ENCODE results near the gene TPRN.
A peak's percentile ranks its signal among the peaks of the same experiment; 100 is the strongest.

Gene TPRN

DNA sequence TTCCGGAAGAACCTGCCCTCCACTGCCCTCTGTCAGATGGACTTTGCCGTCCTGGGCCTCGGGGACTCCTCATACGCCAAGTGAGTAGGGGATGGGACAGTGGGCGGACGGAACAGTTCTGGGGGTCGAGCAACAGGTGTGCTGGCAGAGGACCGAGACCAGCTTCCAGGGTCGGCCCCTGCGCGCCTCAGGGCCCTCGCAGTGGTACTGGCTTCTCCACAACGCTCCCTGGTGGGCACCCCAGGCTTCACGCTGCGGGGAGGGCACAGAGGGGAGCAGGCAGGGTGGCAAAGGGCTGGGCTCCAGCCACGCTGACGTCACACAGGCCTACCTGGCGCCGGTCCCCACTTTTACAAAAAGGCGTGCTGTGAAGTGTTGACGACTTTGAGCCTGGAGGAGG, 12.0 kb upstream of the TPRN start:
- DNase-seq (ENCODE audit: low read depth, low spot score): no peak

- DNase-seq (ENCODE audit: low read depth, low spot score): no peak
Measured at GRCh38 chr9:137211532-137211931, 11.0 kb upstream of the TPRN start.

DNA sequence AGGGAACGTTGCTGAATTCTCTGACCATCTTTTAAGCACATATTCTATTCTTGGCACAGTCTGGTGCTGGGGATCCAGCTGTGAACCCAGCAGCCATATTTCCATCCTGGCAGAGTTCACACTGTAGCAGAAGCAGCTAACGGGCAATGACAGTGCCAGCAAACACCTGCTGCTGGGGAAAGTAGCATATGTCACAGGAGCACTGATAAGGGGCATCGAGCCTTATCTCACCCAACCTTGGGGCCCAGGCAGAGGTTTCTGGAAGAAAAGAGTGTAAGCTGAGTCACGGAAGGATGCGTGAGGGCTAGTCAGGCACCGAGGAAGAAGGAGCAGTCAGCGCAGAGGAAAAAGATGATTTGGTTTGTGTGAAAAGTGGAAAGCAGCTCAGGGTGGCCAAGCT, 6.1 kb upstream of the TPRN start:
- DNase-seq (ENCODE audit: low read depth, low spot score): no peak

DNA sequence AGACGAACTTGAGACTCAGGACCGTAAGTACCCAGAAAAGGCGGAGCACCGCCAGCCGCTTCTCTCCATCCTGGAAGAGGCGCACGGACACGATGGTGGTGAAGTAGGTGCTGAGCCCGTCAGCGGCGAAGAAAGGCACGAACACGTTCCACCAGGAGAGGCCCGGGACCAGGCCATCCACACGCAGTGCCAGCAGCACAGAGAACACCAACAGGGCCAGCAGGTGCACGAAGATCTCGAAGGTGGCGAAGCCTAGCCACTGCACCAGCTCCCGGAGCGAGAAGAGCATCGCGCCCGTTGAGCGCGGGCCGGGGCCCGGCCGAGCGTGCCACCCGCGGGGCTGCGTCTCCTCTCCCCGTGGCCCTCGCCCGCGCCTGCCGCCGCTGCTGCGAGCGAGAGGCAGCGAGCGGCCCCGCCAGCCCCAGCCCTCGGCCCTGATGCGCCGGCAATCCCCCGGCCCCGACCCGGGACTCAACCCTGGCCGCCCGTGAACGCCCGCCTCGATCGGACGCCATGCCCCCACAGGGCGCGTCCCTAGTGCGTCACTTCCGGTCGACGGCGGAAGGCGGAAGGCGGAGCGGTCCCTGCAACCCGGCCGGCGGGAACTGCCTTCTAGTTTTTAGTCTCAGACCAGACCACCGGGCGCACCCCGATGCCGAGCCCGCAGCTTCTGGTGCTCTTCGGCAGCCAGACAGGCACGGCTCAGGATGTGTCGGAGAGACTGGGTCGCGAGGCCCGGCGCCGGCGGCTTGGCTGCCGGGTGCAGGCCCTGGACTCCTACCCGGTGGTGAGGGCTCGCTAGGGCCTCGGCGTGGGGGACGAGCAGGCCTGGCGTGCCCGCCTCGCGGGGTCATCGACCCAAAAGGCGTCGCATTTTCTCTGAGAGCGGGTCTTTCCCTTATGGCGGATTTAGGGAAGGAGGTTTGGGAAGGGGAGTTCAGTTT, 4.9 kb upstream of the TPRN start, which contains the start of the genes NDOR1 and TMEM203:
Gene NDOR1, plus strand, starts transcription at position 575 of the 944 bp plus-strand sequence. Its CDS starts 78 bp downstream, at position 653.
Gene TMEM203, minus strand, starts transcription at position 523 of the 944 bp plus-strand sequence. Its CDS starts 234 bp downstream, at position 289.
- DNase-seq (ENCODE audit: low read depth, low spot score): peak; percentile 95

DNA sequence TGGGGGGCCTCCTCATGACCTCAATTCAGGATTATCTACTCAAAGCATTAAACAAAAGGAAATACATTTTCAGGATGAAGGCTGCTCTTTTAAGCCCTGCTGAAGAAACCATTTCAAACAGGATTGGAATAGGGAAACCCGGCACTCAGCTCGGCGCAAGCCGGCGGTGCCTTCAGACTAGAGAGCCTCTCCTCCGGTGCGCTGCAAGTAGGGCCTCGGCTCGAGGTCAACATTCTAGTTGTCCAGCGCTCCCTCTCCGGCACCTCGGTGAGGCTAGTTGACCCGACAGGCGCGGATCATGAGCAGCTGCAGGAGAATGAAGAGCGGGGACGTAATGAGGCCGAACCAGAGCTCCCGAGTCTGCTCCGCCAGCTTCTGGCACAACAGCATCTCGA, 4.2 kb upstream of the TPRN start:
- no peak for DNase-seq (ENCODE audit: low read depth, low spot score)

DNA sequence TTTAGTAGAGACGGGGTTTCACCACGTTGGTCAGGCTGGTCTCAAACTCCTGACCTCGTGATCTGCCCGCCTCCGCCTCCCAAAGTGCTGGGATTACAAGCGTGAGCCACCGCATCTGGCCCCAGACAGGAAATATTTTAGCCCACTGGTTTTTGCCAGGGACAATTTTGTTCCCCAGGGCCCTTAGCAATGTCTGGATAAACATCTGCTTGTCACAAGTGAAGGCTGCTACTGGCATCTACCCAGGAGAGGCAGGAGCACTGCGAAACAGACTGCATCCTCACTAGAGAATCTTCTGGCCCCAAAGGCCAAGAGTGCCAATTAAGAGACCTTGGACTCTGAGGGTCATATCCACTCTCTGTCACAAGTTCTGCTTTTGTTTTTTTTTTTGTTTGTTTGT, 2.4 kb upstream of the TPRN start:
- DNase-seq (ENCODE audit: low read depth, low spot score): no peak

DNA sequence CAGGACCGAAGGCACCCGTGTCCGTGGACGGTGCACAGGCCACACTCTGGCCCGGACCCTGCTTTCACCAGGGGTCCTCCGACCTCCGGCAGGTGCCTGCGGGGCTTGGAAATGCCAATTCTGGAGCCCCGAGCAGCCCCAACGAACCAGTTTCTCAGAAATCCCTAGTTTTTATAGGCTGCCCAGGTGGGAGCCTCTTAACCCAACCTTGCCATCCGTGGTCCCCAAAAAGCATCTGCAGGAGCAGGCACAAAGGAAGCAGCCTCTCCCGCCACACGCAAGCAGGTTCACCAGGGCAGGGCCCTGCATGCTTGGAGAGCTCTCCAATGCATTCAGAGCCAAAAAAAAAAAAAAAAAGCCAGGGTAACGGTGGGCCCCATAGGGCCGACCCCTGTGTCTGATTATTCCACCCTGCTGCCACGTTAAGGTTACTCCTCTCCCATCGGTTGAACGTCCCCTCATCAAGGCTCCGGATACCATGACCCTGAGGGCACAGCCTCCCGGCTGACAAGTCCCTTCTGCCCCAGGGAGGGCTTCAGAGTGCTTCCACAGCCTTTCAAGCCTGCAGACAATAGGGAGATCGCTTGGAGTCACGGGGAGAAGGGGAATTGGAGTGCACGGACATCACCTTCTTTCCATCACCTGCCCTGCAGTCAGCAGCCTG, 796 bp upstream of the TPRN start:
- no peak for DNase-seq (ENCODE audit: low read depth, low spot score)

DNA sequence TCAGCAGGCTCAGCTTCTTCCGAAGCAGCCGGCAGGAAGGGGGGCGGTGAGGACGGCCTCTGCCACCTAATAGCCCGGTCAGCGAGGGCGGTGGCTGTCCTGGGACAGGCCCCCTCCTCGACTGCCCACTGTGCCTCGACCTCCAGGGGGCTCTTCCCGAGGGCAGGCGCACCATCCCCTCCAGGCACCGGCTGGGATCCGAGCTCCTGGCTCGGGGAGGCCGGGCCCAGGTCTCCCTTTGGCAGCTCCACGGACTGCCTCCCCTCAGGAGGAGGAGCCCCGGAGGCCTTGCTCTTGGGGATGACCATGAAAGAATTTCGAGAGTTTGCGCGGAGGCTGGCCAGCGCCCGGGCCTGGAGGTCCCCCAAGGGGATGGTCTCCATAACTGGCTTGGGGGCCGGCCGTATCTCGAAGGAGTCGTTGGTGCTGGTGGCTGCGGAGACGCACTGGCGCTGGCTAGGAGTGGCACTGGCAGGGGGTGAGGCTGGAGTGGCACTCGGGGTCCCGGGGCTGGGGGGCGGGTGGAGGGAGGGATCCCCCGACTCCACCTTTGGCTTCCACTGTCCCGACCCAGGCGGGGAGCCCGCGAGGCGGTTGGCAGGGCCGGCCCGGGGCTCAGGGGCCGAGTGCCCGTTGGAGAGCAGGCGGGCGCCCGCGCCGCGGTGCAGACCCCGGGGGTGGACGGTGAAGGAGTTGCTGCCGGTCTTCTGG, 975 bp downstream of the TPRN start:
- DNase-seq (ENCODE audit: low read depth, low spot score): no peak

GRCh38 chr9:137198902-137199283, 1.6 kb downstream of the TPRN start:
- DNase-seq (ENCODE audit: low read depth, low spot score): no peak

GRCh38 chr9:137198051-137198901, 2.3 kb downstream of the TPRN start:
- no peak for DNase-seq (ENCODE audit: low read depth, low spot score)

DNA sequence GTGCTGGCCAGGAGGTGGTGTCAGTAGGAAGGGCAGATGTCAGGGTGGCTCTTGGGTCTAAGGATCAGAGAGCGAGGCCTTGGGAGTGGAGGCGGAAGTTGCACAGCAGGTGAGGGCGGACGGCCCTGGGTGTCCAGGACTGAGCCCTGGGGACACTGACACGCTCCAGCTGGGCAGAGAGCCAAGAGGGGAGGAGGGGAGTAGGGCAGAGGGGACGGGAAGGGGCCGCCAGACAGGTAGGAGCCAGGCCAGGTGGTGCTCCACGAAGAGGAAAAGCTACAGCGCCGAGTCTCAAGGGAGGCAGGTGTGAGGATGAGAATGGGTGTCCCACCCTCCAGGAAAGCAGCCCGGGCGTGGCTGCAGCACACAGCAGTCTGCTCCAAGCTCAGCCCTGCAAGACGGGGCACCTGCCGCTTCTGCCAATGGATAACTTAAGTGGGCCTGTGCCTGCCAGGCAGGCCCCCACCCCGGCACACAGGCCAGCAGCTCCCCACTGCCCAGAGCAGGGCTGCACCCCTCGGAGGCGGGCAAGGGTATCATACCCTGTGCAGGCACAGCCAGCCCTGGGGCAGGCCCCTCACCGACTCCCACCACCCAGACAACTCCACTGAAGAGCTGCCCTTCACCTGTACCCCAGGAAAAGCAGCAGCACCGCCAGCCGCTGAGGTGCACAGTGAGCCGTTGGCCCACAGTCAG, 4.9 kb downstream of the TPRN start:
- no peak for DNase-seq (ENCODE audit: low read depth, low spot score)

DNA sequence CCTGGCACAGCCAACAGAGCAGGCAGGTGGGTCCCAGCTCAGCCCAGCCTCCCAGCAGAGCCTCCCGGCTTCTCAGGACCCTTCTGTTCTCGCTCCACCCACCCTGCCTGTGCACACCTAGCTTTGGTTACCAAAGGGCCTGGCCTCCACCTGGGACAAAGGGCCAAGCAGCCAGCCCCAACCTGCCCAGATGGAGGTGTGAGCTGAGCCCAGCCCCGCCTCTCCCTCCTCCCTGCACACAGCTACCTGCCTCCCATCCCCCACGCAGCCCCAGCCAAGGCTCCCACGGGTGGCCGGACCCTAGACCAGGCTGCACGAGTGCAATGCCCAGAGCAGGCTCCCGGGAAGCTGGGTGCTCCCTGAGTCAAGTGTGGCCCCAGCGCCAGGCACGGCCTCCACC, 5.6 kb downstream of the TPRN start:
- DNase-seq (ENCODE audit: low read depth, low spot score): no peak

GRCh38 chr9:137194388-137194787, 6.2 kb downstream of the TPRN start:
- DNase-seq (ENCODE audit: low read depth, low spot score): no peak

DNA sequence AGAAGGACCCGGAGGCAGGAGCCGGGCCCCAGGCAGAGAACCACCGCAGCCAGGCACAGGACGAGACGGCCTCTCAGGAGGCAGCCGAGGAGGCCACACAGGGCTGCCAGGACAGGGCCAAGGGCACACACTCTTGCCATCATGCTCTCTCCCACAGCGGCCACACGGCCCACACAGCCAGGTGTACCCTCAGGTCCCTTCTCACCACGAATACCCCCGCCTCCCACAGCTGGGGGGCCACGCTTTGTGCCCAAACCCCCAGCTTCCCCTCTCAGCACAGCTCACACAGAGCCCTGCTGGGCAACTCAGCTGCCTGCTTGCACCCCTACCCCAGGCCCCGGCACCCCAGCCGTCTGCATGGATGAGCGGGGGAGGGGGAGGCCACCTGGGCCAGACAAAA, 6.8 kb downstream of the TPRN start:
- DNase-seq (ENCODE audit: low read depth, low spot score): no peak

GRCh38 chr9:137192859-137193258, 7.7 kb downstream of the TPRN start:
- no peak for DNase-seq (ENCODE audit: low read depth, low spot score)

DNA sequence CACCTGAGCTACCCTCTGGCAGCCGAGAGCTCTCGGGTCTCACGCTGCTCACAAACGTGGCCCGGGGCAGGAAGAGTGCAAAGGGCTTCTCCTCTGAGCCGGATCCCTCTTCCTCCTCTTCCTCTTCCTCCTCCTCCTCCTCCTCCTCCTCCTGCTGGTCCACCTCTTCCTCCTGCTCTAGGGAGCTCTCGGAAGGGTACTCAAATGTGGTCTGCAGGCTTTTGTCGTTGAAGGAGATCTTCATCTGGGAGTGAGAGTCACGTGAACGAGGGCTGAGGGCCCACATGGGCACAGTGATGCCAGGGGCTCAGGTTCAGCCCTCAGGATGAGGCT, 8.1 kb downstream of the TPRN start:
- DNase-seq (ENCODE audit: low read depth, low spot score): no peak

DNA sequence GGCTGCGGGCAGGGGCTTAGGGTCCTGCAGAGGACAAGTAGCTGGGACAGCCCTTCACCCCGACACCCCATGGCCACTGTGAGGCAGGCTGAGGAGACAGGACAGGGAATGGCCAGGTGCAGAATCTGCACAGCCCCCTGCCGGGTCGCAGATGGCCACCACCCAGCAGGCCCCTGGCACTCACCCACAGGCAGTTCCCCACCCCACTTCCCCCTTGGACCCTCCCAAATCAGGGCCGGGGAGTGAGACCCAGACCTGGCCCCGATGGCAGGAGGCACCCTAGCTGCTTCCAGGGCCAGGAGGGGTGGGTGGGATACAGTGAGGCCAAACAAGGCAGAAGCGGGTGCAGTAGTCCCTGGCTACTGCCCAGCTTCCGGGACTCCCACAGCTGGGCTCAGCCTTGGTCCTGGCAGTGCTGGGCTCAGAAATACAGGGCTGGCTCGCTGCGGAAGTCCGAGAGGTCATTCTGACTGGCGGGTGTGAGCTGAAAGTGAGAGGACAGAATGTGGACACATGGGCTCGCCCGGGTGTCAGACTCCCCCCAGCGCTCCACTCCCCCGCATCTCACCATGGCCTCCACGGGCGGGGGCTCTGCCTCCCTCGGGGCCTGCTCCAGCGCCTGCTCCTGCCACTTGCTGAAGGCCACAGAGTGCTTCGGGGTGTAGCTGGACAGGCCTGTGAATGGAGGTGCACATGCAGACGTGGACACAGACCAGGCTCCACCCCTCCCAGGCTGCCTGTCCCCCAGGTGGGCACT, 8.7 kb downstream of the TPRN start:
- no peak for DNase-seq (ENCODE audit: low read depth, low spot score)

DNA sequence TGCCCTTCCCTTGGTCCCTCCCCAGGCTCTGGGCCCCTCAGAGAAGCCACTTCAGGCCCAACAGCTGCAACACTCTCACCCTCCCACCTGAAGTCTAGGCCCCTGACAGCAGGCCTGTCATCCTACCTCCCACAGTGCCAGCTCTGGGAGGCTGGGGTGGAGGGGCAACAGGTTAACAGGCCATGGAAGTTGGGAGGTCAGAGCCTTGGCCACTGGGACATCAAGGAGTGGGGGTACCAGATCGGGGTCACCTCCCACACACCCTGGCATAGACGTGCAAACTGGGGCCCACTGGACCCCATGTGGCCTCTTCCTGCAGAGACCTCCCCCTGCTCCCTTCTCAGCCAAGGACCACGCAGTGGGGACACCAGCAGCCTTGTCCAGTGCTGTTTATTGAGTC, 9.3 kb downstream of the TPRN start:
- DNase-seq (ENCODE audit: low read depth, low spot score): no peak

GRCh38 chr9:137190315-137190856, 10.2 kb downstream of the TPRN start:
- no peak for DNase-seq (ENCODE audit: low read depth, low spot score)

Measured in activated CD4-positive, CD25-positive, alpha-beta regulatory T cell treated with anti-CD3 and anti-CD28 coated beads, Interleukin-2, amount 50 U/mL, for 16 hours (primary cell).